ENCODE results near the gene ADTRP.

Gene ADTRP

DNA sequence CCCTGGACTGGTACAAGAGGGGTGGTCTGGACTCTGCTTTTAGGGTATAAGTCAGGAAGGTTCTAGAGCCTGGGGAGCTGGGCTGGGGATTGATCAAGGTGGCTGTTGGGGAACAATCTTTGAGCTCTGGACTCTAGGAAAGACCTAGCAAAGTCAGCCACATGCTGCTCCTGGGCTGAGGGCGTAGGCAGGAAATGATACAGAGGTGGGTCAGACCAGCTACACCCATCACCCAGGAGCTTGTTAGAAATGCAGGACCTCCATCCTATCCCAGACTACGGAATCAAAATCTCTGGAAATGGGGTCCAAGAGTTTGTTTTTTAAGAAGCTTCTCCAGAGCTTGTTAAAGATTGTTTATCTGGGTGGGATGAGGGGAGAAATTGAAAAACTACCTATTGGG, 9.4 kb downstream of the ADTRP start:
- TF ChIP-seq ZFX (IDR thresholded peaks at IDR 0.05) = no peak
- TF ChIP-seq, protein P1, sequence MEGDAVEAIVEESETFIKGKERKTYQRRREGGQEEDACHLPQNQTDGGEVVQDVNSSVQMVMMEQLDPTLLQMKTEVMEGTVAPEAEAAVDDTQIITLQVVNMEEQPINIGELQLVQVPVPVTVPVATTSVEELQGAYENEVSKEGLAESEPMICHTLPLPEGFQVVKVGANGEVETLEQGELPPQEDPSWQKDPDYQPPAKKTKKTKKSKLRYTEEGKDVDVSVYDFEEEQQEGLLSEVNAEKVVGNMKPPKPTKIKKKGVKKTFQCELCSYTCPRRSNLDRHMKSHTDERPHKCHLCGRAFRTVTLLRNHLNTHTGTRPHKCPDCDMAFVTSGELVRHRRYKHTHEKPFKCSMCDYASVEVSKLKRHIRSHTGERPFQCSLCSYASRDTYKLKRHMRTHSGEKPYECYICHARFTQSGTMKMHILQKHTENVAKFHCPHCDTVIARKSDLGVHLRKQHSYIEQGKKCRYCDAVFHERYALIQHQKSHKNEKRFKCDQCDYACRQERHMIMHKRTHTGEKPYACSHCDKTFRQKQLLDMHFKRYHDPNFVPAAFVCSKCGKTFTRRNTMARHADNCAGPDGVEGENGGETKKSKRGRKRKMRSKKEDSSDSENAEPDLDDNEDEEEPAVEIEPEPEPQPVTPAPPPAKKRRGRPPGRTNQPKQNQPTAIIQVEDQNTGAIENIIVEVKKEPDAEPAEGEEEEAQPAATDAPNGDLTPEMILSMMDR (conservative IDR thresholded peaks at IDR 0.05) = no peak
- H3K27ac ChIP-seq = no peak overlapping the region

DNA sequence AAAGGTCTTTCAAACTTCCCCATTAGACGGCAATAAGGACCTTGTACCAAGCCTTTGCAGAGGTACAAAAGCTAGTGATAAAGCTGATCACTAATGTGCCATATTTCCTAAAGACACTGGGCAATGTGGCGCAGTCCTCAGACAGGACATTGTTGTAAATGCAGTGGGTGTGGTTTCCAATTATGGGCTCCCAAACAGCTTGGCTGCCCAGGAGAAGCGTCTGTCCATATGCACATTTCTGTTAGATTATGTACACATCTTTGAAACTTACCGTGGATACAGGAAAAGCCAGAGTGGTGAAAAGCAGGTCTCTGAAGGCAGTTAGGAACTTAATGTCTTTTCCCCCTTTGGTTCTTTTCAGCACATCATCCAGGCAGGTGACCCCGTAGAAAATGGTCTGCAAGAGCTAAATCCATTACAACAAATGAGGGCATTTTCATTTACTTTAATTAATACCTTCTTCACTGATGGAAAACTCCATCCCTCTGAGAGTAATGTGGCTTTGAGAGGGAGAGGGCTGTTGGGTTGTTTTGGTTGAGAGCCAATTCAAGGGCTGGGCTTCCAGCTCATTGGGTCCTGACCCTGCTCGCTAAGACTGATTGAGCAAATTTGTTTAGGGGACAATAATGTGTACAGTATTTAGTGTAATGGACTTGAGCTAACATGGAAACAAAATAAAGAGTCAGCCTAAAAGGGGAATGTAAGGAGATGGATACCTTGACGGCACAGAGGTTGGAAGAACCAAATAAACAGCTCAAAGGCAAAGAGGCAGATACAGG, 10.4 kb downstream of the ADTRP start:
- no peak overlapping the region for H3K27ac ChIP-seq
- TF ChIP-seq, protein P1 (conservative IDR thresholded peaks at IDR 0.05) = no peak
- TF ChIP-seq ZFX (IDR thresholded peaks at IDR 0.05) = no peak

DNA sequence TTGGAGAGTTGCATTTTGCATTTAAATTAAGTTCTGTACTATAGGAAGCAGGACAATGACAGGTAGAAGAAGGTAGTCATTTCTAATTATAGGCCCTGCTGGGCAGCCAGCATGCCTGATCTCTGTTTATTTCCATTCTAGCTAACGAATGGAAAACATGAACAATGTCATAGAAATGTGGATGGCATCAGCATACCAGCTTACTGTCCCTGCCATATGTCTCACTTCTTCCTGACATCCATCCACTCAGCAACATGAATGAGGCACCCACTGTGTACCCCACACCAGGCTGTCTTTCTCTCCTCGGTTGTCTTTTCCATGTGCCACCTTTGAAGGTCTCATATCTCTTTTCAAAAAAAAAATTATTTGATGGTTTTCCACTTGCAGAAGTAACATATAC, 11.1 kb downstream of the ADTRP start:
- TF ChIP-seq, protein P1 (conservative IDR thresholded peaks at IDR 0.05) = no peak
- no peak for TF ChIP-seq ZFX (IDR thresholded peaks at IDR 0.05)
- no peak overlapping the region for H3K27ac ChIP-seq

DNA sequence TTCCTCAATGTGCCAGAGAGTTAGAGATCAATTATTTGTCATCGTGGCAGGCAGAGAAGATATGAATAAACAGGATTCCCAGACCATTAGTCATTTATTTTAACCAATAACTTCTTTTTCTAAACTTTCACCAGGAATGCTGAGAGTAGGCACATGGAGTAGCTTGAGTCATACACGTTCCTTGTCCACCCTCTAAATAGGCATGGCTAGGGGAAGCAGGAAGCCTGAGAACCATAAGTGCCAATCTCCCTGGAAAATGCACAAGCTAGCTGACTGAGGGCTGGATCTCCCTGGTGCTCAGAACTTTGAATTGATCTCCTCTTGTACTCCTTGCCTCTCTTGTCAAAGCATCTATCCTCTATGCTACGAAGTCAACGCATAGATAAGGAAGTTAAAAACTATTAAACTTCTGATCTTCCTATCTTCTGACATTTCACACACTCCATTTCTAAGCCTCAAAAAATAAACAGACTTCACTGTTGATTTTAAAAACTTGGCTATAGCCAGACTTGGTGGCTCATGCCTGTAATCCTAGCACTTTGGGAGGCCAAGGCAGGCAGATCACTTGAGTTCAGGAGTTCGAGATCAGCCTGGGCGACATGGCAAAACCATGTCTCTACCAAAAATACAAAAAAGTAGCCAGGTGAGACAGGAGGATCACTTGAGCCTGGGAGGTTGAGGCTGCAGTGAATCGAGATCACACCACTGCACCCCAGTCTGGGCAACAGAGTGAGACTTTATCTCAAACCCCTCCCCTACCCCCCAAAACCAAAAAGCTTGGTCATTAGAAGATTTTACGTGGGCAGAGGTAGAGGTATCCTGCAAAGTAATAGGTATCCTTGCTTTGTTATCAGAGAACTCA, 11.8 kb downstream of the ADTRP start:
- no peak overlapping the region for H3K27ac ChIP-seq
- TF ChIP-seq, protein P1 (conservative IDR thresholded peaks at IDR 0.05) = no peak
- TF ChIP-seq ZFX (IDR thresholded peaks at IDR 0.05) = no peak

DNA sequence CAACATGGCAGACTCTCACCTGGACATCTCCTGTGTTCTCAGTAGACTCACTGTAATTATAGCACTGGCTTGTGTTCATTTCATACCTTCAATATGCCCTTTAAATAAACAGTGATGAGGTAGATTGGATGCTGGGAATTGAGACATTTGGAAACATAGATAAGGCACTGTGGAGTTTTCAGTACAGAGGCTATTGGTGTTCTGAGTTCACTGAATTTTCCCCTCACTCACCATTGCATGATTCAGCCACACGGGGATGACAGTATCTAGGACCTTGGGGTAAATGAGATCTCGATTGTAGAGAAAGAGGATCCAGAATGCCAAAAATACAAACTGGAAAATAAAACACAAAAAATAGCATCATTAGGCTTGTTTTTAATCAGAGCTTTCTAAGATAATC, 12.6 kb downstream of the ADTRP start:
- H3K27ac ChIP-seq = no peak overlapping the region
- no peak for TF ChIP-seq ZFX (IDR thresholded peaks at IDR 0.05)
- TF ChIP-seq, protein P1 (conservative IDR thresholded peaks at IDR 0.05) = no peak

DNA sequence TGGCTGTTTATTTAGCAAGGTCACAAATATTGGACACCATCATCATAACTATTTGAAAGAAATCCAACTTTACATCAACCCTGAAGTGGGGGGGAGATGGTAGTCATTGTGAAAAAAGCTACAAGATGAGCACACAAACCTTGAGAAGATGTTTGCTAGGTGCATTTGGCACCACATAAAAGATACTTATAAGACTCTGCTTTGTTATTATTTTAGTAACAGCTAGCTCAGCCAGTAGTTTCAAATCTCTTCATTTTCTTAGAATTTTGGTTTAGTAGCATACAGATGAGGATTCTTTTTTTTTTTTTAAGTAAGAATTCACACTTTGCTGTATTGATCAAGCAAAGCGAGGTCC, 14.4 kb downstream of the ADTRP start:
- no peak for TF ChIP-seq ZFX (IDR thresholded peaks at IDR 0.05)
- TF ChIP-seq, protein P1 (conservative IDR thresholded peaks at IDR 0.05) = no peak
- peak overlapping the region; percentile 72; the same call in 1 of the 2 replicates for H3K27ac ChIP-seq
